KMS-11 (cell line): ENCODE data around the gene GEMIN4.

Source experiments
- H2AFZ ChIP-seq: fragments of 200-600 bp; sonication (generic); 2 replicates; pipeline ENCODE4 v1.6.1; 2016; ENCODE audit warnings: antibody characterized with exemption, mixed run types, low read depth
- H3K27ac ChIP-seq: fragments of 200-600 bp; sonication (generic); 2 replicates; pipeline ENCODE4 v1.6.1; 2016; ENCODE audit warnings: mild to moderate bottlenecking, mixed run types
- H3K27me3 ChIP-seq: fragments of 200-600 bp; sonication (generic); 2 replicates; pipeline ENCODE4 v1.6.1; 2017; ENCODE audit warnings: mild to moderate bottlenecking, low read depth, mixed run types, moderate library complexity; ENCODE audit not compliant: insufficient read depth
- H3K36me3 ChIP-seq: fragments of 200-600 bp; sonication (generic); 2 replicates; pipeline ENCODE4 v1.6.1; 2017; ENCODE audit warnings: mild to moderate bottlenecking, mixed run types; ENCODE audit not compliant: insufficient read depth
- H3K4me1 ChIP-seq: fragments of 200-600 bp; sonication (generic); 2 replicates; pipeline ENCODE4 v1.6.1; 2016; ENCODE audit warnings: mild to moderate bottlenecking, low read depth, mixed run types; ENCODE audit not compliant: poor library complexity, severe bottlenecking
- H3K4me2 ChIP-seq: fragments of 200-600 bp; sonication (generic); 2 replicates; pipeline ENCODE4 v1.7.0; 2016; ENCODE audit warnings: mild to moderate bottlenecking, mixed run types
- H3K4me3 ChIP-seq: fragments of 200-600 bp; sonication (generic); IDR thresholded peaks from 2 replicates; pipeline ENCODE4 v1.6.1; 2017; ENCODE audit warnings: low read depth, low read length, mixed read lengths; ENCODE audit not compliant: insufficient read depth
- H3K79me2 ChIP-seq: fragments of 200-600 bp; sonication (generic); 2 replicates; pipeline ENCODE4 v1.6.1; 2016; ENCODE audit warnings: low read depth, mixed run types; ENCODE audit not compliant: insufficient read depth
- H3K9ac ChIP-seq: fragments of 200-600 bp; sonication (generic); 2 replicates; pipeline ENCODE4 v1.6.1; 2016; ENCODE audit warnings: mild to moderate bottlenecking, mixed run types
- H4K20me1 ChIP-seq: fragments of 200-600 bp; sonication (generic); 2 replicates; pipeline ENCODE4 v1.6.1; 2016; ENCODE audit warnings: mild to moderate bottlenecking, mixed run types; ENCODE audit not compliant: insufficient read depth
- TF ChIP-seq, protein P1 (sequence below): fragments of 200-600 bp; sonication (generic); conservative IDR thresholded peaks from 2 replicates; pipeline ENCODE4 v1.6.1; 2017; ENCODE audit warnings: low read depth, mild to moderate bottlenecking, antibody characterized with exemption, low read length, moderate library complexity, mixed read lengths

Gene GEMIN4

GRCh38 chr17:721540-721937 lies 30.5 kb downstream of the GEMIN4 start:
- Histone ChIP-seq H3K36me3 (no peaks in the 10 kb centered on the region), H4K20me1 (no peaks in the 10 kb centered on the region), H2AFZ (no peak overlapping the region), H3K9ac (no peak overlapping the region), H3K79me2 (no peaks in the 10 kb centered on the region), H3K27ac (no peak overlapping the region), H3K4me1 (no peaks in the 10 kb centered on the region), H3K4me2 (no peak overlapping the region), H3K4me3 (no peak overlapping the region), H3K27me3 (no peaks in the 10 kb centered on the region)
- TF ChIP-seq, protein P1, sequence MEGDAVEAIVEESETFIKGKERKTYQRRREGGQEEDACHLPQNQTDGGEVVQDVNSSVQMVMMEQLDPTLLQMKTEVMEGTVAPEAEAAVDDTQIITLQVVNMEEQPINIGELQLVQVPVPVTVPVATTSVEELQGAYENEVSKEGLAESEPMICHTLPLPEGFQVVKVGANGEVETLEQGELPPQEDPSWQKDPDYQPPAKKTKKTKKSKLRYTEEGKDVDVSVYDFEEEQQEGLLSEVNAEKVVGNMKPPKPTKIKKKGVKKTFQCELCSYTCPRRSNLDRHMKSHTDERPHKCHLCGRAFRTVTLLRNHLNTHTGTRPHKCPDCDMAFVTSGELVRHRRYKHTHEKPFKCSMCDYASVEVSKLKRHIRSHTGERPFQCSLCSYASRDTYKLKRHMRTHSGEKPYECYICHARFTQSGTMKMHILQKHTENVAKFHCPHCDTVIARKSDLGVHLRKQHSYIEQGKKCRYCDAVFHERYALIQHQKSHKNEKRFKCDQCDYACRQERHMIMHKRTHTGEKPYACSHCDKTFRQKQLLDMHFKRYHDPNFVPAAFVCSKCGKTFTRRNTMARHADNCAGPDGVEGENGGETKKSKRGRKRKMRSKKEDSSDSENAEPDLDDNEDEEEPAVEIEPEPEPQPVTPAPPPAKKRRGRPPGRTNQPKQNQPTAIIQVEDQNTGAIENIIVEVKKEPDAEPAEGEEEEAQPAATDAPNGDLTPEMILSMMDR = no peak

- Histone ChIP-seq H3K27me3 (no peaks in the 10 kb centered on the region), H3K4me3 (no peak overlapping the region), H4K20me1 (no peaks in the 10 kb centered on the region), H3K79me2 (no peaks in the 10 kb centered on the region), H3K4me1 (no peaks in the 10 kb centered on the region), H3K36me3 (no peaks in the 10 kb centered on the region), H2AFZ (no peak overlapping the region), H3K9ac (no peak overlapping the region), H3K27ac (no peak overlapping the region), H3K4me2 (no peak overlapping the region)
- TF ChIP-seq, protein P1 = no peak
These were observed 31.1 kb downstream of the GEMIN4 start for GRCh38 chr17:720706-721539.

- Histone ChIP-seq H3K4me2 (no peak overlapping the region), H3K27ac (no peak overlapping the region)
These were observed 34.0 kb downstream of the GEMIN4 start for GRCh38 chr17:718075-718474.

DNA sequence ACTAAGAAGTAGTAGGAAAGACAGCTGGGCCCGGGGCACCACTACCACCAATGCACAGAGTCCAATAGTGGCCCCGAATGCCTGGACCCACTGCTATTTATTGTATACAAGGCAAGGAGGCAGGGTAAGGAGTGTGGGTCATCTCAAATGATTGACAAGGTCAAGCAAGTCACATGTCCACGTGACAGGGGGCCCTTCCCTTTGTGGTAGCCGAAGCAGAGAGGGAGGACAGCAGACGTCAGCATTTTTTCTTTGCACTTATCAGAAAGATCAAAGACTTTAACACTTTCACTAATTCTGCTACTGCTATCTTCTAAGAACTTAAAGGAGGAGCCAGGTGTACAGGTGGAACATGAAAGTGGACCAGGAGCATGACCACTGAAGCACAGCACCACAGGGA lies 43.9 kb downstream of the GEMIN4 start:
- no peak overlapping the region for H3K9ac ChIP-seq
- H3K4me2 ChIP-seq = no peak overlapping the region
- H2AFZ ChIP-seq = no peak overlapping the region
- H3K27ac ChIP-seq = no peak overlapping the region
- H3K79me2 ChIP-seq = peaks cover 17% of the 10 kb centered on the region; the same call in 1 of the 2 replicates
- no peaks in the 10 kb centered on the region for H3K4me1 ChIP-seq
- no peaks in the 10 kb centered on the region for H3K27me3 ChIP-seq
- TF ChIP-seq, protein P1 = no peak
- H3K36me3 ChIP-seq = no peaks in the 10 kb centered on the region
- H4K20me1 ChIP-seq = no peaks in the 10 kb centered on the region
- no peak overlapping the region for H3K4me3 ChIP-seq

More at GRCh38 chr17:718075-718474, 34.0 kb downstream of the GEMIN4 start:
- Histone ChIP-seq H3K27me3 (no peaks in the 10 kb centered on the region), H3K36me3 (no peaks in the 10 kb centered on the region), H3K4me3 (no peak overlapping the region), H3K79me2 (peaks cover 7% of the 10 kb centered on the region; the same call in 1 of the 2 replicates), H3K4me1 (no peaks in the 10 kb centered on the region), H3K9ac (no peak overlapping the region), H4K20me1 (no peaks in the 10 kb centered on the region), H2AFZ (no peak overlapping the region)
- TF ChIP-seq, protein P1 = no peak
